Heart right ventricle (tissue), 16 donors: ENCODE measurements around the gene SOD1. TPM values are rescaled to one million over a fixed set of nuclear protein-coding genes. Genes with fewer than 3 reads are reported as not detected.

ENCODE experiments used
- ATAC-seq, 8 donors: fragments of 200-7000 bp; cut with Tn5 transposase; one replicate each; pipeline ENCODE4 v1.9.1; 2020; ENCODE audit warnings: mild to moderate bottlenecking in 8 of 8, moderate library complexity in 8 of 8, moderate number of reproducible peaks in 1 of 8
- DNase-seq, 2 donors: peaks; one replicate each; pipeline ENCODE4 v3.0.0-alpha.2; 2020
- H3K27ac ChIP-seq, 10 donors: fragments of 200-600 bp; sonication (generic) in 2 of 10; one replicate each; pipeline versions ENCODE4 v1.5.0 to v1.8.0; 2020 to 2022; ENCODE audit warnings: mild to moderate bottlenecking in 3 of 10
- H3K27me3 ChIP-seq, 7 donors: fragments of 200-600 bp; one replicate each; pipeline ENCODE4 v1.8.0; 2021 to 2022; ENCODE audit warnings: mild to moderate bottlenecking in 2 of 7
- H3K36me3 ChIP-seq, 9 donors: fragments of 200-600 bp; sonication (generic) in 1 of 9; one replicate each; pipeline versions ENCODE4 v1.5.0 to v1.8.0; 2020 to 2022; ENCODE audit warnings: mild to moderate bottlenecking in 2 of 9
- H3K4me1 ChIP-seq, 9 donors: fragments of 200-600 bp; sonication (generic) in 1 of 9; one replicate each; pipeline versions ENCODE4 v1.5.0 to v1.8.0; 2020 to 2022; ENCODE audit warnings: mild to moderate bottlenecking in 4 of 9
- H3K4me3 ChIP-seq, 10 donors: fragments of 200-600 bp; sonication (generic) in 2 of 10; one replicate each; pipeline versions ENCODE4 v1.5.0 to v1.8.0; 2020 to 2022; ENCODE audit warnings: mild to moderate bottlenecking in 7 of 10, moderate library complexity in 2 of 10
- H3K9me3 ChIP-seq, 11 donors: fragments of 200-600 bp in 10 of 11; sonication (generic) in 2 of 11; one replicate each; pipeline versions ENCODE4 v1.5.0 to v1.8.0; 2013 to 2022; ENCODE audit warnings: mild to moderate bottlenecking in 2 of 11, control low read depth in 1 of 11, moderate library complexity in 1 of 11
- WGBS, 2 donors: extraction: QIAGEN DNeasy Blood & Tissue Kit; methylation state at CpG; one replicate each; pipeline ENCODE4 v1.1.7; 2013; ENCODE audit warnings: inconsistent platforms in 1 of 2; 5-methylcytosine and 5-hydroxymethylcytosine counted together
- intact Hi-C, 10 donors: fragments of 100-400 bp; cut with DNase I; formaldehyde crosslinking; loops; one replicate each; pipeline versions ENCODE4 v1.11.1 to v1.14.2; 2022
- polyA plus RNA-seq, 2 donors: library from polyadenylated mRNA; stranded (reverse); fragments of 200-250 nt; gene quantifications; one replicate each; pipeline ENCODE4 v1.2.3, GENCODE V29; 2013
- total RNA-seq, 10 donors: library from RNA; stranded (reverse); fragmentation: NEBNext Ultra II Directional in 3 of 10; extraction: Animal tissue kit (Norgen Biotek cat#: 25700) in 3 of 10; gene quantifications; one replicate each; pipeline versions ENCODE4 v1.2.1 to v1.2.4, GENCODE V29; 2021 to 2023
- TF ChIP-seq, protein P1 (sequence below), 9 donors: fragments of 200-600 bp; sonication (generic) in 2 of 9; IDR thresholded peaks; one replicate each; pipeline versions ENCODE4 v1.5.0 to v1.8.0; 2021 to 2022; ENCODE audit warnings: antibody characterized with exemption in 9 of 9, mild to moderate bottlenecking in 5 of 9, moderate library complexity in 1 of 9
- donor health status: Arrhythmogenic right ventricular cardiomyopathy.
- donor health status: ischemic (EF 13 %, LVEDD 7.1; RV severe dilation, severe dysfunction).
- donor health status: healthy with polysubstance abuse.
- donor health status: DM: no; HTN: yes; CAD: no.
- donor health status: DM: no; HTN: no; CAD: no.
- donor health status: ischemic (EF 25% LVEDD 6.9; RV normal size, moderate dysfunction).
- donor health status: ischemic (EF 25% LVEDD 5.7; RV mildly dilated, moderate dysfunction).
- donor health status: healthy.
- donor health status: DM: yes; HTN: yes; CAD: no.
- donor health status: Ischemic cardiomyopathy.
- donor health status: ischemic (EF 35%, LVEDD 5.7; RV mildly dilated, moderate dysfunction).
- donor health status: nonischemic (EF 11% LVEDD 7.7; RV severe dilation, severe dysfunction).
- donor health status: DM: yes; HTN: yes; CAD: no.
- donor health status: PGD.
- donor health status: ischemic (EF 29% LVEDD 5.4; RV normal size, mild dysfunction).
- donor health status: nonischemic (EF 23%, LVEDD 6.1; RV moderate dilation, normal function).

Gene SOD1
- total and polyA plus RNA-seq, 12 donors = 358 to 456 (median 420) TPM

DNA sequence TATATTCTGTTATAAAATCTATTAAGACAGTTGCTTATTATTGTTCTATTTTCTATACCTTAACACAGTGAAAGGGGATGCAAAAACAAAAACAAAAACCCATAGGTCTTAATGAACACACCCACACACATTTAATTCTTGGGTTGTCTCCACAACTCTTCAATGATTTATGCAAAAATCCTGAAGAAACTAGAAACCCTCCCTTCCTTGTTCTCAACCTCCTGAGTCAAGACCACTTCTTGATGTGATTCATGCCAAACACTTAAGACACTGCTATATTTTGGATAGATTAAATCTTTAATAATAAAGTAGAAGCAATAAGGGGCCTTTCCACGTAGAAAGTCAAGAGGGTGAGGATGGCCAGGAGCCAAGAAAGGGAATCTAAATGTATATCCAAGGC is 49.0 kb downstream of the SOD1 start:
- 25 to 26% methylated on average over 1 of the region's 1 CpG for WGBS, 2 donors
- TF ChIP-seq, protein P1, sequence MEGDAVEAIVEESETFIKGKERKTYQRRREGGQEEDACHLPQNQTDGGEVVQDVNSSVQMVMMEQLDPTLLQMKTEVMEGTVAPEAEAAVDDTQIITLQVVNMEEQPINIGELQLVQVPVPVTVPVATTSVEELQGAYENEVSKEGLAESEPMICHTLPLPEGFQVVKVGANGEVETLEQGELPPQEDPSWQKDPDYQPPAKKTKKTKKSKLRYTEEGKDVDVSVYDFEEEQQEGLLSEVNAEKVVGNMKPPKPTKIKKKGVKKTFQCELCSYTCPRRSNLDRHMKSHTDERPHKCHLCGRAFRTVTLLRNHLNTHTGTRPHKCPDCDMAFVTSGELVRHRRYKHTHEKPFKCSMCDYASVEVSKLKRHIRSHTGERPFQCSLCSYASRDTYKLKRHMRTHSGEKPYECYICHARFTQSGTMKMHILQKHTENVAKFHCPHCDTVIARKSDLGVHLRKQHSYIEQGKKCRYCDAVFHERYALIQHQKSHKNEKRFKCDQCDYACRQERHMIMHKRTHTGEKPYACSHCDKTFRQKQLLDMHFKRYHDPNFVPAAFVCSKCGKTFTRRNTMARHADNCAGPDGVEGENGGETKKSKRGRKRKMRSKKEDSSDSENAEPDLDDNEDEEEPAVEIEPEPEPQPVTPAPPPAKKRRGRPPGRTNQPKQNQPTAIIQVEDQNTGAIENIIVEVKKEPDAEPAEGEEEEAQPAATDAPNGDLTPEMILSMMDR (IDR thresholded peaks at IDR 0.05) = no peak
- Histone ChIP-seq H3K9me3 (no peaks in the 10 kb centered on the region), H3K36me3 (peaks cover 0 to 25% (median 0%) of the 10 kb centered on the region in 9 donors), H3K4me3 (no peak overlapping the region), H3K4me1 (peaks cover 3 to 44% (median 26%) of the 10 kb centered on the region in 9 donors), H3K27ac (no peak overlapping the region), H3K27me3 (no peaks in the 10 kb centered on the region)
- DNase-seq (no peak), ATAC-seq (no peak)
- intact Hi-C loops = no loop called here

DNA sequence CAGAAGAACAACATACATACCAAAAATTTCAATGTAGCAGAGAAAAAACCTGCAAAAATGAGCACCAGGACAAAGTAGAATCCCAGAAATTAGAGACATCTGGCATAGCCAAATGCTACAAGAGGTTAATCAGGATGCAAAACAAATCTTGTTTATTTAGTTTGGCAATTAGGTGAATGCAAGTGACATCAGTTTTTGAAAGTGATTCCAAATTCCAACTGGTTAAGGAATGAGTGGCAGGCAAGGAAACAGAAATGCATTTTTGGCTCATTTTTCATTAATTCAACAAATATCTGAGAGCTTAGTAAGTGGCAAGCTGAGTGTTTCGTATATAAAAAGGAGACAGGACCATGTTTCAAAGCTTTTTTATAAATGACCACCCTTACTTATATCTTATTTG is 51.1 kb downstream of the SOD1 start:
- intact Hi-C loops = no loop called here

DNA sequence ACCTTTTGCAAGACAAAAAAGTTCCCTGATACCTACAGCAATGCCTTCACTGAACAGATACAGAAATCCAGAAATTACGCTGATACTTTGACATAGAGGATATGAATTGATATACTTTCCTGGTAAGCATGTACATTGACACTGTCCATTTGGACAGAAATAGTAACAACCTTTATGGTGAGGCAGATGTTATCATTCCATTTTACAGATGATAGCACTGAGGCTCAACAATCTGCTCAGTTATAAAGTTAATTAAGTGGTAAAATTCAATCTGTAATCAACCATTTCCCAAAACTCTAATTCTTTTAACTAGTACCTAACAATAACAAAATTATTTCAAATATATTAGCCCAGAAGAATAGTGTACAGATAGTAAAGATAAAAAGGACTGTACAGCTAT is 51.8 kb downstream of the SOD1 start:
- Histone ChIP-seq H3K4me1 (peaks cover 3 to 70% (median 51%) of the 10 kb centered on the region in 9 donors), H3K27me3 (no peaks in the 10 kb centered on the region), H3K36me3 (no peaks in the 10 kb centered on the region), H3K9me3 (no peaks in the 10 kb centered on the region), H3K27ac (no peak overlapping the region), H3K4me3 (no peak overlapping the region)
- DNase-seq = no peak
- intact Hi-C loops = no loop called here
- no peak for ATAC-seq
- TF ChIP-seq, protein P1 (IDR thresholded peaks at IDR 0.05) = no peak
- 96 to 98% methylated on average over 1 of the region's 1 CpG for WGBS, 2 donors

More for the DNA sequence above, 51.1 kb downstream of the SOD1 start:
- Histone ChIP-seq H3K27me3 (no peaks in the 10 kb centered on the region), H3K4me3 (no peak overlapping the region), H3K9me3 (no peaks in the 10 kb centered on the region), H3K27ac (no peak overlapping the region), H3K36me3 (peaks cover 0 to 5% (median 0%) of the 10 kb centered on the region in 9 donors), H3K4me1 (peaks cover 3 to 64% (median 44%) of the 10 kb centered on the region in 9 donors)
- ATAC-seq (no peak), DNase-seq (no peak)
- TF ChIP-seq, protein P1 (IDR thresholded peaks at IDR 0.05) = no peak
- 65 to 71% methylated on average over 1 of the region's 1 CpG for WGBS, 2 donors

DNA sequence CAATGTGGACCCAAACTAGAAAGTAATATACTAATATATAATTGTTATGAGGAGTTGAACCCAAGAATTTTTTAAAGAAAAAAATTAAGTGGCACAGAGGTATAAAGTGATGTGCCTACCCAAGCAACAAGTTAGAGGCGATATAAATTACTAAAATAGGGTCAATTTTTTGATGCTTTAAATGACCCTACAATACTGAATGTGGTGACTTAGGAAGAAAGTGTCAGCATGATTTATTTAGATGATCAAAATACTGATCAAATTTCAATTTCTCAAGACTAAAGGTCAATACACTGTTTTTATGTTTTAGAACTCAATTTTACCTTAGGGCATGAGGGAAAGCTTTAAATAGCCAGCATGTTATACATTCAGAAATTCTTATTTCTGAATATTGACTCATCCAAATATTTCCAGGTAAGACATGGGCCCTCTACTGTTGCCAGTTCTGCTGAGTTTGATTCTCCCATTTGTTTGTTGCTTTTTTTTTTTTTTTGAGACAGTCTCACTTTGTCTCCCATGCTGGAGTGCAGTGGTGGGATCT is 52.3 kb downstream of the SOD1 start:
- 95 to 98% methylated on average over 1 of the region's 1 CpG for WGBS, 2 donors
- Histone ChIP-seq H3K4me3 (no peak overlapping the region), H3K36me3 (no peaks in the 10 kb centered on the region), H3K27ac (no peak overlapping the region), H3K4me1 (peaks cover 3 to 75% (median 54%) of the 10 kb centered on the region in 9 donors), H3K9me3 (no peaks in the 10 kb centered on the region), H3K27me3 (no peaks in the 10 kb centered on the region)
- ATAC-seq = no peak
- no peak for DNase-seq
- TF ChIP-seq, protein P1 (IDR thresholded peaks at IDR 0.05) = no peak
- intact Hi-C loops = no loop called here
